NCI-H1694 treated with DMSO at 0.1 percent for 48 hours (cell line): ENCODE measurements around the gene BRSK1.

Experiments used
- DNase-seq: peaks from one replicate; lab custom pipeline; 2025; lab: John Stamatoyannopoulos, UW

The BRSK1 gene

GRCh38 chr19:55253842-55254624 is 29.8 kb upstream of the BRSK1 start:
- peak; percentile 2 for DNase-seq

GRCh38 chr19:55254625-55254977 is 29.2 kb upstream of the BRSK1 start:
- DNase-seq = no peak

- DNase-seq = no peak
These were observed 28.0 kb upstream of the BRSK1 start for GRCh38 chr19:55255618-55256423.

- DNase-seq = no peak
These were observed 27.0 kb upstream of the BRSK1 start for GRCh38 chr19:55256562-55257460.

GRCh38 chr19:55257461-55258420 is 26.1 kb upstream of the BRSK1 start:
- DNase-seq = no peak

GRCh38 chr19:55258476-55258827 is 25.3 kb upstream of the BRSK1 start:
- DNase-seq = no peak

GRCh38 chr19:55258828-55259539 is 24.8 kb upstream of the BRSK1 start, which contains the start of gene PPP6R1:
PPP6R1 (minus strand) TSS chr19:55259017; CDS start chr19:55247103, 11,914 bp downstream.
- DNase-seq = peak; percentile 99

GRCh38 chr19:55259540-55260210 is 24.1 kb upstream of the BRSK1 start:
- DNase-seq = no peak

- DNase-seq = no peak
These were observed 22.1 kb upstream of the BRSK1 start for GRCh38 chr19:55261671-55262126.

- no peak for DNase-seq
These were observed 21.4 kb upstream of the BRSK1 start for GRCh38 chr19:55262359-55262758.

GRCh38 chr19:55264531-55264930 is 19.3 kb upstream of the BRSK1 start:
- no peak for DNase-seq

GRCh38 chr19:55265173-55265572 is 18.6 kb upstream of the BRSK1 start:
- DNase-seq = no peak

GRCh38 chr19:55265723-55266386 is 17.9 kb upstream of the BRSK1 start:
- DNase-seq = no peak

GRCh38 chr19:55266404-55266803 is 17.4 kb upstream of the BRSK1 start:
- DNase-seq = no peak

GRCh38 chr19:55266840-55267239 is 17.0 kb upstream of the BRSK1 start:
- no peak for DNase-seq

- DNase-seq = no peak
These were observed 14.5 kb upstream of the BRSK1 start for GRCh38 chr19:55269299-55269698.

GRCh38 chr19:55270172-55270942 is 13.4 kb upstream of the BRSK1 start:
- DNase-seq = no peak

GRCh38 chr19:55272142-55272541 is 11.7 kb upstream of the BRSK1 start:
- DNase-seq = no peak
